Activated naive CD8-positive, alpha-beta T cell (primary cell): ENCODE measurements around the gene RBBP8NL.

Source experiments
- H3K27ac Mint-ChIP-seq: one replicate; pipeline ENCODE4 v1.8.0; 2021; ENCODE audit warnings: mixed read lengths
- H3K27me3 Mint-ChIP-seq: one replicate; pipeline ENCODE4 v1.8.0; 2021; ENCODE audit warnings: mixed read lengths
- H3K36me3 Mint-ChIP-seq: one replicate; pipeline ENCODE4 v1.8.0; 2021; ENCODE audit warnings: mixed read lengths
- H3K4me1 Mint-ChIP-seq: one replicate; pipeline ENCODE4 v1.8.0; 2021; ENCODE audit warnings: low read depth, mixed read lengths
- H3K4me3 Mint-ChIP-seq: one replicate; pipeline ENCODE4 v1.8.0; 2021; ENCODE audit warnings: mild to moderate bottlenecking, mixed read lengths
- H3K9me3 Mint-ChIP-seq: one replicate; pipeline ENCODE4 v1.8.0; 2021; ENCODE audit warnings: low read depth, mixed read lengths

RBBP8NL gene

GRCh38 chr20:62403331-62403730 lies 24.0 kb downstream of the RBBP8NL start:
- H3K4me3 Mint-ChIP-seq, result no peak overlapping the region
- no peaks in the 10 kb centered on the region for H3K27me3 Mint-ChIP-seq
- no peak overlapping the region for H3K27ac Mint-ChIP-seq
- H3K9me3 Mint-ChIP-seq, result no peaks in the 10 kb centered on the region
- no peaks in the 10 kb centered on the region for H3K36me3 Mint-ChIP-seq
- H3K4me1 Mint-ChIP-seq, result peaks cover 18% of the 10 kb centered on the region

- H3K4me3 Mint-ChIP-seq, result no peak overlapping the region
- no peaks in the 10 kb centered on the region for H3K27me3 Mint-ChIP-seq
- no peaks in the 10 kb centered on the region for H3K36me3 Mint-ChIP-seq
- no peaks in the 10 kb centered on the region for H3K9me3 Mint-ChIP-seq
- no peak overlapping the region for H3K27ac Mint-ChIP-seq
- peaks cover 18% of the 10 kb centered on the region for H3K4me1 Mint-ChIP-seq
These were observed 24.7 kb downstream of the RBBP8NL start for GRCh38 chr20:62402456-62403150.

GRCh38 chr20:62401331-62401779 lies 26.0 kb downstream of the RBBP8NL start:
- Mint-ChIP-seq H3K36me3 (no peaks in the 10 kb centered on the region), H3K4me3 (no peak overlapping the region), H3K27ac (no peak overlapping the region), H3K4me1 (peaks cover 18% of the 10 kb centered on the region), H3K9me3 (no peaks in the 10 kb centered on the region), H3K27me3 (no peaks in the 10 kb centered on the region)

- H3K36me3 Mint-ChIP-seq, result no peaks in the 10 kb centered on the region
These were observed 26.8 kb downstream of the RBBP8NL start for GRCh38 chr20:62400541-62400940.

GRCh38 chr20:62400021-62400420 lies 27.3 kb downstream of the RBBP8NL start:
- Mint-ChIP-seq H3K4me1 (peaks cover 6% of the 10 kb centered on the region), H3K27ac (no peak overlapping the region), H3K4me3 (no peak overlapping the region), H3K9me3 (no peaks in the 10 kb centered on the region), H3K36me3 (no peaks in the 10 kb centered on the region), H3K27me3 (no peaks in the 10 kb centered on the region)

More at GRCh38 chr20:62400541-62400940, 26.8 kb downstream of the RBBP8NL start:
- no peak overlapping the region for H3K27ac Mint-ChIP-seq
- peaks cover 11% of the 10 kb centered on the region for H3K4me1 Mint-ChIP-seq
- H3K4me3 Mint-ChIP-seq, result no peak overlapping the region
- no peaks in the 10 kb centered on the region for H3K9me3 Mint-ChIP-seq
- no peaks in the 10 kb centered on the region for H3K27me3 Mint-ChIP-seq

GRCh38 chr20:62398120-62398821 lies 29.1 kb downstream of the RBBP8NL start:
- H3K27me3 Mint-ChIP-seq, result no peaks in the 10 kb centered on the region
- no peak overlapping the region for H3K27ac Mint-ChIP-seq
- peaks cover 1% of the 10 kb centered on the region for H3K4me1 Mint-ChIP-seq
- H3K9me3 Mint-ChIP-seq, result no peaks in the 10 kb centered on the region
- no peaks in the 10 kb centered on the region for H3K36me3 Mint-ChIP-seq
- no peak overlapping the region for H3K4me3 Mint-ChIP-seq

- Mint-ChIP-seq H3K4me1 (no peaks in the 10 kb centered on the region), H3K36me3 (no peaks in the 10 kb centered on the region), H3K27me3 (no peaks in the 10 kb centered on the region), H3K27ac (no peak overlapping the region), H3K4me3 (no peak overlapping the region), H3K9me3 (no peaks in the 10 kb centered on the region)
These were observed 30.7 kb downstream of the RBBP8NL start for GRCh38 chr20:62396367-62397239.

GRCh38 chr20:62395311-62396242 lies 31.8 kb downstream of the RBBP8NL start:
- no peak overlapping the region for H3K4me3 Mint-ChIP-seq
- H3K27ac Mint-ChIP-seq, result no peak overlapping the region

GRCh38 chr20:62394248-62395245 lies 32.8 kb downstream of the RBBP8NL start:
- Mint-ChIP-seq H3K27ac (no peak overlapping the region), H3K4me1 (no peaks in the 10 kb centered on the region), H3K27me3 (no peaks in the 10 kb centered on the region), H3K4me3 (no peak overlapping the region), H3K36me3 (no peaks in the 10 kb centered on the region), H3K9me3 (no peaks in the 10 kb centered on the region)

More at GRCh38 chr20:62395311-62396242, 31.8 kb downstream of the RBBP8NL start:
- H3K36me3 Mint-ChIP-seq, result no peaks in the 10 kb centered on the region
- H3K27me3 Mint-ChIP-seq, result no peaks in the 10 kb centered on the region
- H3K9me3 Mint-ChIP-seq, result no peaks in the 10 kb centered on the region
- H3K4me1 Mint-ChIP-seq, result no peaks in the 10 kb centered on the region

- Mint-ChIP-seq H3K4me1 (peaks cover 5% of the 10 kb centered on the region), H3K4me3 (no peak overlapping the region), H3K27me3 (no peaks in the 10 kb centered on the region), H3K9me3 (no peaks in the 10 kb centered on the region), H3K36me3 (no peaks in the 10 kb centered on the region), H3K27ac (no peak overlapping the region)
These were observed 33.5 kb downstream of the RBBP8NL start for GRCh38 chr20:62393830-62394229.

GRCh38 chr20:62393335-62393665 lies 34.0 kb downstream of the RBBP8NL start:
- Mint-ChIP-seq H3K4me3 (no peak overlapping the region), H3K4me1 (peaks cover 11% of the 10 kb centered on the region), H3K36me3 (peaks cover 5% of the 10 kb centered on the region), H3K27ac (no peak overlapping the region), H3K27me3 (no peaks in the 10 kb centered on the region), H3K9me3 (no peaks in the 10 kb centered on the region)

- H3K36me3 Mint-ChIP-seq, result peaks cover 7% of the 10 kb centered on the region
- H3K4me1 Mint-ChIP-seq, result peaks cover 15% of the 10 kb centered on the region
- H3K27ac Mint-ChIP-seq, result no peak overlapping the region
- no peaks in the 10 kb centered on the region for H3K27me3 Mint-ChIP-seq
- no peak overlapping the region for H3K4me3 Mint-ChIP-seq
- no peaks in the 10 kb centered on the region for H3K9me3 Mint-ChIP-seq
These were observed 34.6 kb downstream of the RBBP8NL start for GRCh38 chr20:62392621-62393334.

- peaks cover 7% of the 10 kb centered on the region for H3K36me3 Mint-ChIP-seq
- H3K27me3 Mint-ChIP-seq, result no peaks in the 10 kb centered on the region
- no peaks in the 10 kb centered on the region for H3K9me3 Mint-ChIP-seq
- no peak overlapping the region for H3K4me3 Mint-ChIP-seq
- H3K4me1 Mint-ChIP-seq, result peaks cover 15% of the 10 kb centered on the region
- no peak overlapping the region for H3K27ac Mint-ChIP-seq
These were observed 35.3 kb downstream of the RBBP8NL start for GRCh38 chr20:62392077-62392418.
